MM.1S (cell line): ENCODE measurements around the gene NMS.

Experiments
- DNase-seq: peaks from one replicate; pipeline ENCODE4 v3.0.0-alpha.2; 2015
- H2AFZ ChIP-seq: fragments of 300-600 bp; sonication (generic); 2 replicates; pipeline ENCODE4 v1.6.0; 2016; ENCODE audit warnings: antibody characterized with exemption, low read length
- H3F3A ChIP-seq: fragments of 300-600 bp; sonication (generic); 2 replicates; pipeline ENCODE4 v1.6.1; 2016; ENCODE audit warnings: mild to moderate bottlenecking, antibody characterized with exemption, low read length, moderate library complexity, mixed read lengths; ENCODE audit not compliant: insufficient read depth
- H3K27ac ChIP-seq: fragments of 300-600 bp; sonication (generic); 2 replicates; pipeline ENCODE4 v1.5.1; 2016; ENCODE audit warnings: mild to moderate bottlenecking, low read length
- H3K27me3 ChIP-seq: fragments of 300-600 bp; sonication (generic); replicated peaks from 2 replicates; pipeline ENCODE4 v1.6.0; 2016; ENCODE audit warnings: low read length; ENCODE audit not compliant: insufficient read depth
- H3K36me3 ChIP-seq: fragments of 300-600 bp; sonication (generic); replicated peaks from 2 replicates; pipeline ENCODE4 v1.6.1; 2016; ENCODE audit warnings: mild to moderate bottlenecking, low read length, mixed read lengths; ENCODE audit not compliant: insufficient read depth
- H3K4me1 ChIP-seq: fragments of 300-600 bp; sonication (generic); 2 replicates; pipeline ENCODE4 v1.6.1; 2016; ENCODE audit warnings: low read length, mixed read lengths
- H3K4me2 ChIP-seq: fragments of 300-600 bp; sonication (generic); 2 replicates; pipeline ENCODE4 v1.6.0; 2016; ENCODE audit warnings: low read depth, low read length
- H3K4me3 ChIP-seq: fragments of 300-600 bp; sonication (generic); 2 replicates; pipeline ENCODE4 v1.5.1; 2016; ENCODE audit warnings: low read length, mixed read lengths
- H3K79me2 ChIP-seq: fragments of 300-600 bp; sonication (generic); 2 replicates; pipeline ENCODE4 v1.6.1; 2016; ENCODE audit warnings: mixed run types, low read length, mixed read lengths
- H3K9ac ChIP-seq: fragments of 300-600 bp; sonication (generic); 2 replicates; pipeline ENCODE4 v1.6.1; 2016; ENCODE audit warnings: low read length, mixed read lengths
- H3K9me2 ChIP-seq: fragments of 300-600 bp; sonication (generic); replicated peaks from 2 replicates; pipeline ENCODE4 v1.6.1; 2016; ENCODE audit warnings: mild to moderate bottlenecking, low read length, mixed read lengths; ENCODE audit not compliant: insufficient read depth
- H3K9me3 ChIP-seq: fragments of 300-600 bp; sonication (generic); replicated peaks from 2 replicates; pipeline ENCODE4 v1.6.1; 2016; ENCODE audit warnings: mild to moderate bottlenecking, low read length, mixed read lengths; ENCODE audit not compliant: insufficient read depth
- H4K20me1 ChIP-seq: fragments of 300-600 bp; sonication (generic); 2 replicates; pipeline ENCODE4 v1.6.1; 2016; ENCODE audit warnings: mild to moderate bottlenecking, low read length, moderate library complexity, mixed read lengths; ENCODE audit not compliant: insufficient read depth
- EZH2 ChIP-seq: fragments of 300-600 bp; sonication (generic); optimal IDR thresholded peaks from 2 replicates; pipeline ENCODE3; 2017; ENCODE audit warnings: low read depth, mild to moderate bottlenecking, antibody characterized with exemption, low read length, mixed read lengths
- EZH2phosphoT487 ChIP-seq: fragments of 300-600 bp; sonication (generic); IDR thresholded peaks from 2 replicates; pipeline ENCODE4 v1.6.1; 2018; ENCODE audit warnings: antibody characterized with exemption, low read length
- TF ChIP-seq, protein P1 (sequence below): fragments of 300-600 bp; sonication (generic); IDR thresholded peaks from 2 replicates; pipeline ENCODE4 v1.5.1; 2016; ENCODE audit warnings: antibody characterized with exemption, low read length, mixed read lengths

The NMS gene

DNA sequence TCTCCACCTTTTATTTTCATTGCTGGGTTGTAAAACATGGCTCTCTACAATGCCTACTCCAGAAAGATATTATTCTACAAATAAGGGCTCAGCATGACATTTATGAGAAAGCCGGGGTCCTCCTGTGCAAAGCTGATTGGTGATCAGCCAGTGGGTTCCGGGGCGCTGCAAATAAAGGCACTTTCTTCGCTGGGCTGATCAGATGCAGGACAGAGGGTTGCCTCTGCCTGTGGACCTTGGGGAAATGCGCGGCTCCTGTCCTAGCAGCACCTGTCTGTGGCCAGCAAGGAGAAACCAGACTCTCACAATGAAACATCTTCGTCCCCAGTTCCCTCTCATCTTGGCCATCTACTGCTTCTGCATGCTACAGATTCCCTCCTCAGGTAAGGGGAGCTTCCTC, at the start of gene NMS:
TSS of gene NMS (plus strand) at position 301 of the 400 bp plus-strand sequence. CDS start at position 308, 7 bp downstream.
- Histone ChIP-seq H3K9me3 (no peaks in the 10 kb centered on the region), H3K4me1 (no peaks in the 10 kb centered on the region), H3K4me3 (no peak within 1 kb of the TSS), H3K9me2 (no peaks in the 10 kb centered on the region), H3K79me2 (no peaks in the 10 kb centered on the region), H3F3A (no peaks in the 10 kb centered on the region), H3K36me3 (no peaks in the 10 kb centered on the region), H3K27ac (no peak within 1 kb of the TSS), H3K9ac (no peak within 1 kb of the TSS), H2AFZ (no peak within 1 kb of the TSS), H4K20me1 (no peaks in the 10 kb centered on the region), H3K4me2 (no peak within 1 kb of the TSS), H3K27me3 (no peaks in the 10 kb centered on the region)
- no peak for DNase-seq
- TF ChIP-seq, protein P1, sequence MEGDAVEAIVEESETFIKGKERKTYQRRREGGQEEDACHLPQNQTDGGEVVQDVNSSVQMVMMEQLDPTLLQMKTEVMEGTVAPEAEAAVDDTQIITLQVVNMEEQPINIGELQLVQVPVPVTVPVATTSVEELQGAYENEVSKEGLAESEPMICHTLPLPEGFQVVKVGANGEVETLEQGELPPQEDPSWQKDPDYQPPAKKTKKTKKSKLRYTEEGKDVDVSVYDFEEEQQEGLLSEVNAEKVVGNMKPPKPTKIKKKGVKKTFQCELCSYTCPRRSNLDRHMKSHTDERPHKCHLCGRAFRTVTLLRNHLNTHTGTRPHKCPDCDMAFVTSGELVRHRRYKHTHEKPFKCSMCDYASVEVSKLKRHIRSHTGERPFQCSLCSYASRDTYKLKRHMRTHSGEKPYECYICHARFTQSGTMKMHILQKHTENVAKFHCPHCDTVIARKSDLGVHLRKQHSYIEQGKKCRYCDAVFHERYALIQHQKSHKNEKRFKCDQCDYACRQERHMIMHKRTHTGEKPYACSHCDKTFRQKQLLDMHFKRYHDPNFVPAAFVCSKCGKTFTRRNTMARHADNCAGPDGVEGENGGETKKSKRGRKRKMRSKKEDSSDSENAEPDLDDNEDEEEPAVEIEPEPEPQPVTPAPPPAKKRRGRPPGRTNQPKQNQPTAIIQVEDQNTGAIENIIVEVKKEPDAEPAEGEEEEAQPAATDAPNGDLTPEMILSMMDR, result no peak
- no peak for TF ChIP-seq EZH2
- TF ChIP-seq EZH2phosphoT487, result no peak

DNA sequence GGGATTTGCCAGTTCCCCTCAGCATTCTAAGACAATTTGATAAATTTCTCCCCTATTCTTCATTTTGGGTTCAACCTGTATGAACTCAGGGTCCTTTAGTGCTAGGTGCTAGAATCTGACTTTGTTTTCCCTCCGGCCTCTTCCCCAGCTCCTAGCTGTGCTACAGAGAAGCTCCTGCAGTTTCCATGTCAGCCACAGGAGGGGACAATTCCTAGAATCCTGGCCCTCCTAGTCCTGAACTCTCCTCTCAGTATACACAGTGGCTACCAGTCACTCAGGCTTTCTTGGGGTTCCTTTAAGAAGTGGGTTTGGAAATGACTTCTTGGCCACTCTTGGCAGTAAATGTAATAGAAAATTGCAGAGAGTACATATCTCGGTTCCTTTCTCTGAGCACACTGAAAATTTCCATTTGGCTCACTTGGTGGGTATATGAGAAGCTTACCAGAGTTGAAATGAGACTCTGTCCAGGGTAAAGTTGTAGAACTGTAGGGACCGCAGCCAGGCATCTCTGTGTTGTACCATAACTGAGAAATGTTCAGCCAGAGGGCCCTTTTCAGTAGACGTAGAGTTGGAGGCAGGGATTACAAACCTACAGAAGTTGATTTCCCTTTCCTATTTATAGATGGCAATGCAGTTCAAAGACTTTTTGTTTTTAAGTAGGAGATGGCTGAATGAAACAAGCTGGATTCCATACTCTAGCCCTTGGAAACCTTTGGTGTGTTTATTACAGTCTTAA, 47.8 kb upstream of the NMS start:
- Histone ChIP-seq H4K20me1 (no peaks in the 10 kb centered on the region), H3K4me2 (no peak overlapping the region), H3K9me2 (no peaks in the 10 kb centered on the region), H3K79me2 (no peaks in the 10 kb centered on the region), H3K4me1 (no peaks in the 10 kb centered on the region), H3K27me3 (no peaks in the 10 kb centered on the region), H3K9me3 (no peaks in the 10 kb centered on the region), H3K27ac (no peak overlapping the region), H3K9ac (no peak overlapping the region), H3K4me3 (no peak overlapping the region), H3K36me3 (no peaks in the 10 kb centered on the region), H2AFZ (no peak overlapping the region), H3F3A (no peaks in the 10 kb centered on the region)
- no peak for DNase-seq
- no peak for TF ChIP-seq EZH2
- TF ChIP-seq EZH2phosphoT487, result no peak
- TF ChIP-seq, protein P1, result no peak; the same call in 1 of the 2 replicates

- Histone ChIP-seq H3K4me1 (no peaks in the 10 kb centered on the region), H4K20me1 (no peaks in the 10 kb centered on the region), H2AFZ (no peak overlapping the region), H3K79me2 (no peaks in the 10 kb centered on the region), H3K27ac (no peak overlapping the region), H3K4me3 (no peak overlapping the region), H3K4me2 (no peak overlapping the region), H3K27me3 (no peaks in the 10 kb centered on the region), H3K9me3 (no peaks in the 10 kb centered on the region), H3K9me2 (no peaks in the 10 kb centered on the region), H3F3A (no peaks in the 10 kb centered on the region), H3K36me3 (no peaks in the 10 kb centered on the region), H3K9ac (no peak overlapping the region)
- DNase-seq, result no peak
- no peak for TF ChIP-seq EZH2phosphoT487
- TF ChIP-seq, protein P1, result no peak
These were observed 46.7 kb upstream of the NMS start for GRCh38 chr2:100423631-100424030.
